Activated naive CD8-positive, alpha-beta T cell (primary cell): ENCODE data around the gene NELFE.
"Not testable (repeated sequence)": the region's sequence is repeated elsewhere in the genome, so short reads cannot be mapped to it uniquely, and the experiment has no call there.

Experiments
- H3K27ac Mint-ChIP-seq: one replicate; pipeline ENCODE4 v1.8.0; 2021; ENCODE audit warnings: mixed read lengths
- H3K27me3 Mint-ChIP-seq: one replicate; pipeline ENCODE4 v1.8.0; 2021; ENCODE audit warnings: mixed read lengths
- H3K36me3 Mint-ChIP-seq: one replicate; pipeline ENCODE4 v1.8.0; 2021; ENCODE audit warnings: mixed read lengths
- H3K4me1 Mint-ChIP-seq: one replicate; pipeline ENCODE4 v1.8.0; 2021; ENCODE audit warnings: low read depth, mixed read lengths
- H3K4me3 Mint-ChIP-seq: one replicate; pipeline ENCODE4 v1.8.0; 2021; ENCODE audit warnings: mild to moderate bottlenecking, mixed read lengths
- H3K9me3 Mint-ChIP-seq: one replicate; pipeline ENCODE4 v1.8.0; 2021; ENCODE audit warnings: low read depth, mixed read lengths

Gene NELFE, protein sequence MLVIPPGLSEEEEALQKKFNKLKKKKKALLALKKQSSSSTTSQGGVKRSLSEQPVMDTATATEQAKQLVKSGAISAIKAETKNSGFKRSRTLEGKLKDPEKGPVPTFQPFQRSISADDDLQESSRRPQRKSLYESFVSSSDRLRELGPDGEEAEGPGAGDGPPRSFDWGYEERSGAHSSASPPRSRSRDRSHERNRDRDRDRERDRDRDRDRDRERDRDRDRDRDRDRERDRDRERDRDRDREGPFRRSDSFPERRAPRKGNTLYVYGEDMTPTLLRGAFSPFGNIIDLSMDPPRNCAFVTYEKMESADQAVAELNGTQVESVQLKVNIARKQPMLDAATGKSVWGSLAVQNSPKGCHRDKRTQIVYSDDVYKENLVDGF

DNA sequence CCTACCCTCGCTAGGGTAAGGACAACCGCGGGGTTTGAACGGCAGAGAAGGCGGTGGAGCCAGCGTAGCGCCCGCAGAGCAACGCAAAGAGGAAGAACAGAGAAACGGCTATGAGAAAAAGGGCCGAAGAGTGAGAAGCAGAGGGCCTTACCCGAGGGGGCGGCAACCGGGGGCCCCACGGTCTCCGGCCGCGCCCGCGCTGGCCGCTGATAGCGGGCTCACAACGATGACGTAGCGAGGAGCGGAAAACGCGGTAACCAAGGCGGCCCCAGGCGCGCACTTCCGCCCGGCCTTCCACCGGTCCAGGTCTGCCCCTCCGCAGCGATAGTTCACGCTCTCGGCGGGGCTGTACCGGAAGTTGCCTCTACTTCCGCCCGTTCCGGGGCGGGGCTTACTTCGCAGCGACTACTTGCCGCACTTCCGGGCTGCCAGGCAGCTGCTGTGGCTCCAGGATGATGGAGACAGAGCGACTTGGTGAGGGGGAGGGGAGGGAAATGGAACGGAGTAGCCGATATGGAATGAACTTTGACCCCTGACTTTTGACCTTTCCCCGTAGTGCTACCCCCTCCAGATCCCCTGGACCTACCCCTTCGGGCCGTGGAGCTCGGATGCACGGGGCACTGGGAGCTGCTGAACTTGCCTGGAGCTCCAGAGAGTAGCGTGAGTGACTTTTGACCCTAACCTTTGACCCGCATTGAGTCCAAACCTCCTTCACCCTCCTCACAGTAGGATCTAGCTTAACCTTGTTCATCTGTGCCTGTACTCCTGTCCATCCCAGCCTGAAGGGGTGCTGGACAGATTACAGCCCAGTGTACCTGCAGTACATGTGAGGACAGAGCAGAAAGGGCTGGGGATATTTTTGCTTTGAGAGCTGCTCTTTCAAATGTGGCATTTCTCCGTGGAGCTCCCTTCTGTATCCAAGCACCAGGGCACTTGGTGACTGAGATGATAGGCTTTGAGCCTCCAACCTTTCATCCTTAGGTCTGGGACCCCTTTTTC, at the start of gene NELFE, which contains the start of gene SKIC2:
NELFE (minus strand) TSS at position 231 of the 999 bp plus-strand sequence. CDS start 525 bp downstream, outside the sequence.
SKIC2 (plus strand) TSS at position 435 of the 999 bp plus-strand sequence; CDS start at position 453, 18 bp downstream.
- Mint-ChIP-seq H3K4me1 (peaks cover 37% of the 10 kb centered on the region), H3K9me3 (no peaks in the 10 kb centered on the region), H3K27ac (peak within 1 kb of the TSS; percentile 93), H3K27me3 (no peaks in the 10 kb centered on the region), H3K4me3 (peak within 1 kb of the TSS; percentile 97), H3K36me3 (peaks cover 11% of the 10 kb centered on the region)

DNA sequence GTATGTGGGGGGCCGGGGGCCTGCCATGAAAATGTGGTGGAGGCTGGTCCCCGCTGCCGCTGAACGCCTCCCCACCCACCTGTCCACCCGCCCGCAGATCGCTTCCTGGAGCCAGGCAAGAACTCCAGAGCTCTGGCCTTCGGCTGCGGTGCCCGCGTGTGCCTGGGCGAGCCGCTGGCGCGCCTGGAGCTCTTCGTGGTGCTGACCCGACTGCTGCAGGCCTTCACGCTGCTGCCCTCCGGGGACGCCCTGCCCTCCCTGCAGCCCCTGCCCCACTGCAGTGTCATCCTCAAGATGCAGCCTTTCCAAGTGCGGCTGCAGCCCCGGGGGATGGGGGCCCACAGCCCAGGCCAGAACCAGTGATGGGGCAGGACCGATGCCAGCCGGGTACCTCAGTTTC, 49.3 kb upstream of the NELFE start:
- not testable (repeated sequence) for H3K4me1 Mint-ChIP-seq, H3K36me3 Mint-ChIP-seq, H3K9me3 Mint-ChIP-seq, H3K4me3 Mint-ChIP-seq, H3K27ac Mint-ChIP-seq, H3K27me3 Mint-ChIP-seq

DNA sequence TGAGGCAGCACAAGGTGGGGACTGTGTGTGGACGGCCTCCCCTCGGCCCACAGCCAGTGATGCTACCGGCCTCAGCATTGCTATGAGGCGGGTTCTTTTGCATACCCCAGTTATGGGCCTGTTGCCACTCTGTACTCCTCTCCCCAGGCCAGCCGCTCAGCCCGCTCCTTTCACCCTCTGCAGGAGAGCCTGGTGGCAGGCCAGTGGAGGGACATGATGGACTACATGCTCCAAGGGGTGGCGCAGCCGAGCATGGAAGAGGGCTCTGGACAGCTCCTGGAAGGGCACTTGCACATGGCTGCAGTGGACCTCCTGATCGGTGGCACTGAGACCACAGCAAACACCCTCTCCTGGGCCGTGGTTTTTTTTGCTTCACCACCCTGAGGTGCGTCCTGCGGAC, 48.3 kb upstream of the NELFE start:
- H3K9me3 Mint-ChIP-seq, H3K4me1 Mint-ChIP-seq, H3K36me3 Mint-ChIP-seq, H3K27ac Mint-ChIP-seq, H3K27me3 Mint-ChIP-seq, H3K4me3 Mint-ChIP-seq: not testable (repeated sequence)

DNA sequence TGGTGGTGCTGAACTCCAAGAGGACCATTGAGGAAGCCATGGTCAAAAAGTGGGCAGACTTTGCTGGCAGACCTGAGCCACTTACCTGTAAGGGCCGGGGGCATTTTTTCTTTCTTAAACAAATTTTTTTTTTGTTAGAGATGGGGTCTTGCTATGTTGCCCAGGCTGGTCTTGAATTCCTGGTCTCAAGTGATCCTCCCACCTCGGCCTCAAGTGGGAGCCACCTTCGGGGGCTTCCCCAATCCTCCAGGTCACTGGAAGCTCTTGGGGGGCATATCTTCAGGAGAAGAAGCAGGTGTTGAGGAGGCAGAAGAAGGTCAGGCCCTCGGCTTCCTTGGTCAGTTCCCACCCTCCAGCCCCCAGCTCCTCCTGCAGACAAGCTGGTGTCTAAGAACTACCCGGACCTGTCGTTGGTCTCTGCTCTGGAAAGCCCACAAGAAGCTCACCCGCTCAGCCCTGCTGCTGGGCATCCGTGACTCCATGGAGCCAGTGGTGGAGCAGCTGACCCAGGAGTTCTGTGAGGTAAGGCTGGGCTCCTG, 47.3 kb upstream of the NELFE start:
- not testable (repeated sequence) for H3K27me3 Mint-ChIP-seq, H3K36me3 Mint-ChIP-seq, H3K27ac Mint-ChIP-seq, H3K4me1 Mint-ChIP-seq, H3K4me3 Mint-ChIP-seq, H3K9me3 Mint-ChIP-seq

DNA sequence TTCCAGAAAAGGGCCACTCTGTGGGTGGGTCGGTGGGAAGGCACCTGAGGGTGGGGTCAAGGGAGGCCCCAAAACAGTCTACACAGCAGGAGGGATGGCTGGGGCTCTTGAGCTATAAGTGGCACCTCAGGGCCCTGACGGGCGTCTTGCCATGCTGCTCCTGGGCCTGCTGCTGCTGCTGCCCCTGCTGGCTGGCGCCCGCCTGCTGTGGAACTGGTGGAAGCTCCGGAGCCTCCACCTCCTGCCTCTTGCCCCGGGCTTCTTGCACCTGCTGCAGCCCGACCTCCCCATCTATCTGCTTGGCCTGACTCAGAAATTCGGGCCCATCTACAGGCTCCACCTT, 46.7 kb upstream of the NELFE start:
- H3K4me3 Mint-ChIP-seq, H3K27me3 Mint-ChIP-seq, H3K4me1 Mint-ChIP-seq, H3K36me3 Mint-ChIP-seq, H3K9me3 Mint-ChIP-seq: not testable (repeated sequence)
- H3K27ac Mint-ChIP-seq = peak overlapping the region; percentile 89

DNA sequence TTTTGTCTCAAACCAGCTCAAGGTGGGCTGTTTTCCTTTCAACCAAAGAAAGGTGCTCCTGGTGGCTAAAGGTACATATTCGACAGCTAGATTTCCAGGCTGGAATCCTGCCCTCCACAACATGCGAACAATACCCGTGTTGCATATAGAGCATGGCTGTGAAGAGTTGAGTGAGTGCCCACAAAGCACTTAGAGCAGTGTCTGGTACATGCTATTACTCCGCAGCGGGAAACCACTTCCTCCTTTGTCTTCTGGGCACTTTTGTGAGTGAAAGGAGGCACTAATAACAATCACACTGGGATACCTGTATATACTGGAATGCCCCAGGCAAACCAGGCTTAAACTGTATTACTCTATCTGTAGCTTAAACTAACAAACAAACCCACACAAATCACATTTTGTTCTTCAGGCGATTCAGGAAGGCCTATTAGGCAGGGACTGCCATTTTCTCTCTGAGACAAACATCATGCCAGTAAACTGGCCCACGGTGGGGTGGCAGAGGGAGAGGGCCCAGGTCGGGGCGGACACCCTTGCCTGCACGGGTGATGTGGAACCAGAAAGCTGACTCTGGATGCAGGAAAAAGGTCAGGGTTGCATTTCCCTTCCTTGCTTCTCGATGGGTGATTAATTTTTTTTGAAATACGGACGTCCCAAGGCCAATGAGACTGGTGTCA, 46.2 kb upstream of the NELFE start:
- peak overlapping the region; percentile 89 for H3K27ac Mint-ChIP-seq
- H3K27me3 Mint-ChIP-seq, H3K9me3 Mint-ChIP-seq, H3K4me1 Mint-ChIP-seq, H3K4me3 Mint-ChIP-seq, H3K36me3 Mint-ChIP-seq: not testable (repeated sequence)

DNA sequence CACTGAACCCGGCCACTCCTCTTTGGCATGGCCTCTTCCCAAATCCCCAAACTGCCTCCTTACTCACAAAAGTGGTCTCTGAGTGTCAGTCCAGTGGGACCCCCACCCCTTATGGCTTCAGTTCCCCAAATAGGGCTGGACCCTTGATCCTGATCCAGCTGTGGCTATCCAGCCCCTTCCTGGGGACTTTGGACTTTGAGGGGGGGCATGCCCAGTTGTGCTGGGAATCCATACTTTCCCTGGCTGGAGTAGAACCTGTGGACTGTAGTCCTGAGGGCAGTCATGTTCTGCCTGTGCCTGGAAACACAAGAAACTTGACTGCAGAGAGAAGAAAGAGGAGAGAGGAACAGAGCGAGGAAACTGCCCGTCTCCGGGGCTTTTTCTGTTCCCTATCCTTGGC, 45.6 kb upstream of the NELFE start:
- not testable (repeated sequence) for H3K27me3 Mint-ChIP-seq, H3K36me3 Mint-ChIP-seq, H3K9me3 Mint-ChIP-seq, H3K4me3 Mint-ChIP-seq, H3K4me1 Mint-ChIP-seq, H3K27ac Mint-ChIP-seq

DNA sequence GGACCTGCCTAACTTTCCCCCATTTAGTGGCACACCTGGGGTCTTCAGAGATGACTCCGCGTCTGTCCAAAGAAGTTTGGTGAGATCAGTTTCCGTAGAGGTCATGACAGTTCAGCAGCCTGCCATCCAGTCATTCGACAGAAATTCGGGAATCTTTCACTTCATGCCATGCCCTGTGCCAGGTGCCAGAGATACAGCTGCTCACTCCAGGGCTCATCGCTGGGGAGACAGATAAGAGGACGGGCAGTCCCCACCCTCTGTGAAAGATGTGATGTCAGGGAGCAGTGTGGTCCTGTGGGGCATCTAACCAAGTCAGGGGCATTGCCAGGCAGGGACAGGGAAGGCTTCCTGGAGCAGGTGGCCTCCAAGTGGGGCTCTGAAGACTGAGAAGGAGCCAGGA, 44.5 kb upstream of the NELFE start:
- not testable (repeated sequence) for H3K27me3 Mint-ChIP-seq, H3K4me1 Mint-ChIP-seq, H3K36me3 Mint-ChIP-seq, H3K27ac Mint-ChIP-seq, H3K9me3 Mint-ChIP-seq, H3K4me3 Mint-ChIP-seq

DNA sequence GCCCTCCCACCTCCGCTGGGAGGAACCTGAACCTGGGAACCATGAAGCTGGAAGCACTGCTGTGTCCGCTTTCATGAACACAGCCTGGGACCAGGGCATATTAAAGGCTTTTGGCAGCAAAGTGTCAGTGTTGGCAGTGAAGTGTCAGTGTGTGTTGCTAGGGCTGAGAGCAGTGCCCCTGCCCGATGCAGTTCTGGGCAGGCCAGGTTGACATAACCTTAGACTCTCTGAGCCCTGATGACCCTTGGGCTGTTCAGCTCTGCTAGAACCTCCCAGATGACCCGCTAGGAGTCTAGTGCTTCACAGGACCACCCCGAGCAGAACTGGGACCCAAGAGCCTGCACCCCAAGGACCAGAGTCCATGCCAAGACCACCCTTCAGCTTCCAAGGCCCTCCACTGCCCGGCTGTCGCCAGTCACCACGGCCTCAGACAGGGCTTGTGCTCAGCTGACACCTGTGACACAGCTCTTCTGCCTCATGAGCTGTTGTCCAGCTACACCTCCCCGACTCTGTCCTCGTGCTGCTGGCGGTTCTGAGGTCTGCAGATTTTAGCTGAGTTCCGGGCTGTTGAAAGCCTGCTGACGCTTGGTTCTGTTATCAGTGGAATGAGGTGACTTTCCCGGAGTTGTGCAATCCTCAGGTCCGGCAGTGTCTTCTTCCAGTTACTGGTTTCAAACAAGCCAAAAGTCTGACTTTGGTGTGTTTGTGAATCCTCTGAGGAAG, 43.9 kb upstream of the NELFE start:
- not testable (repeated sequence) for H3K36me3 Mint-ChIP-seq, H3K27me3 Mint-ChIP-seq, H3K9me3 Mint-ChIP-seq, H3K27ac Mint-ChIP-seq, H3K4me3 Mint-ChIP-seq, H3K4me1 Mint-ChIP-seq

DNA sequence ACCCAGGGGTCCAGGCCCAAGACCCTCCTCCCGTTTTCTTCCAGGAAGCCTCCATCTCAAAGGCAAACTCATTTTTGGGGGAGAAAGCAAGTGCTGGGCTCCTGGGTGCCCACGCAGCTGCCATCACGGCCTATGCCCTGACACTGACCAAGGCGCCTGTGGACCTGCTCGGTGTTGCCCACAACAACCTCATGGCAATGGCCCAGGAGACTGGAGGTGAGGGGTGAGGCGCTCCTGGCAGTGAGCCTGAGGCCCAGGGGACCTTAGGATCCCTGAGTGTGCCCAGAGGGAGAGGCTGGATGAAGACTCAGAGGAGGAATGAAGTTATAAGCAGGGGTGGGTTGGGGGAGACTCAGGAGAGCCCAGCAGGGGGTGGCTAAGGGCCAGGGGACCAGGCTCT, 37.6 kb upstream of the NELFE start:
- H3K36me3 Mint-ChIP-seq, H3K27me3 Mint-ChIP-seq, H3K4me3 Mint-ChIP-seq, H3K4me1 Mint-ChIP-seq, H3K27ac Mint-ChIP-seq, H3K9me3 Mint-ChIP-seq: not testable (repeated sequence)

DNA sequence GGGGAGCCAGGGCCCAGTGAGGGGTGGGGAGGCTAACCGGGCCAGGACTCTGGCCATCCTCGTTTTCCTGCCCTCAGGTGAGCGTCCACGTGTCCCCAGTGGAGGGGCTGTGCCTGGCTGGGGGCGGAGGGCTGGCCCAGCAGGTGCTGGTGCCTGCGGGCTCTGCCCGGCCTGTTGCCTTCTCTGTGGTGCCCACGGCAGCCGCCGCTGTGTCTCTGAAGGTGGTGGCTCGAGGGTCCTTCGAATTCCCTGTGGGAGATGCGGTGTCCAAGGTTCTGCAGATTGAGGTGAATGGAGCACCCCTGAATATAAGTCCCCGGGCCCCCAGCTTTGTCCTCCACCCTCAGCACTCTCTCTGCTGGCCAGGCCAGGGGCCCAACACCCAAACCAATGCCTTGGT, 35.6 kb upstream of the NELFE start:
- not testable (repeated sequence) for H3K4me1 Mint-ChIP-seq, H3K9me3 Mint-ChIP-seq, H3K4me3 Mint-ChIP-seq, H3K27me3 Mint-ChIP-seq, H3K36me3 Mint-ChIP-seq, H3K27ac Mint-ChIP-seq

DNA sequence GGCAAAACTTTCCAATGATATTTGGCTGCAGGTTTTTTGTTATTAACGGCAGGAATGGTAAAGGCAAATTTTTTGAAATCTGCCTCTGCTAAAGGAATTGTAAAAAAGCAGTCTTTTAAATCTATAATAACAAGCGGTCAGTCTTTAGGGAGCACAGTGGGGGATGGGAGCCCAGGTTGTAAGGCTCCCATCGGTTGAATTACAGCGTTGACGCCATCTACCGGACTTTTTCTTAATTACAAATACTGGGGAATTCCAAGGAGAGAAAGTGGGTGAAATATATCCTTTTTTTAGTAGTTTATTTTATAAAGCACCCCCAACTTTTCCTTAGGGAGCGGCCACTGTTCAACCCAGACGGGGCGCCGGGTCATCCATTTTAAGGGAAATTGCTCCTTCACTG, 30.6 kb upstream of the NELFE start:
- not testable (repeated sequence) for H3K27ac Mint-ChIP-seq, H3K9me3 Mint-ChIP-seq, H3K36me3 Mint-ChIP-seq, H3K4me1 Mint-ChIP-seq, H3K4me3 Mint-ChIP-seq, H3K27me3 Mint-ChIP-seq

DNA sequence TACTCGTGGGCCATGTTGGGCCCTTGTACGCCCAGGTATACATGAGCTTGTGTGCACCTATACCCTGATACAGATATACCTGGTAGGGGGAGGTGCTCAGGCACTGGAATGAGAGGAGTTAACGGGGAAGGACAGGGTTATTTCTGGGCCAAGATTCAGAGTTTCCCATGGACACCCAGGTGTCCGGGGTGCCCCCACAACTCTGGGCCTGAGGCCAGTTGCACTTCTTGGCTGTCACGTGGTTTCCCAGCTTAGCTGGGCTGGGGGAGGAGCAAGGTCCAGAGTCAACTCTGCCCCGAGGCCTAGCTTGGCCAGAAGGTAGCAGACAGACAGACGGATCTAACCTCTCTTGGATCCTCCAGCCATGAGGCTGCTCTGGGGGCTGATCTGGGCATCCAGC, 23.0 kb upstream of the NELFE start, which contains the start of gene C4A:
C4A (plus strand) TSS at position 314 of the 400 bp plus-strand sequence; CDS start at position 365, 51 bp downstream.
- peaks cover 16% of the 10 kb centered on the region for H3K4me1 Mint-ChIP-seq
- H3K27ac Mint-ChIP-seq, H3K9me3 Mint-ChIP-seq, H3K36me3 Mint-ChIP-seq, H3K27me3 Mint-ChIP-seq, H3K4me3 Mint-ChIP-seq: not testable (repeated sequence)

DNA sequence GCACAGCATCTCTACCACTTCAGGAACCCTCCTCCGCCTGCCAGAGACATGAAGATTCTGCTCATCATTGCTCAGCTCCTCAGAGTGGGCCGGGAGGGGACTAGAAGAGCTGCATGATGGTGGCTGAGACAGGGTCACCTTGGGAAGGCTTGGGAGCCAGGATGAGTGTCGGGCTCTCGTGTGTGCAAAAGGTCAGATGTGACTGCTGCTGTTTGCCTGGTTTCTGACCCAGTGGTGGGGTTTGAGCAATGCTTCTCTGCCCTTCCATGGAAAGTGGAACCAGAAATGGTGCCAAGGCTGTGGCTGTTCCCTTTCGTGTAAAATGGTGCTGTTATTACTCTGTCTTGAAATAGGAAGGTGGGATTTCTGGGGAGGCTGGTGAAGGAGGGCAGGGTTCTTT, 22.2 kb upstream of the NELFE start:
- not testable (repeated sequence) for H3K9me3 Mint-ChIP-seq

More for the DNA sequence above, 22.2 kb upstream of the NELFE start:
- H3K4me3 Mint-ChIP-seq, H3K27me3 Mint-ChIP-seq, H3K36me3 Mint-ChIP-seq, H3K27ac Mint-ChIP-seq: not testable (repeated sequence)
- peaks cover 16% of the 10 kb centered on the region for H3K4me1 Mint-ChIP-seq
